Activated CD8-positive, alpha-beta memory T cell treated with anti-CD3 and anti-CD28 coated beads, Interleukin-2, amount 10 ng/mL, durations not matched to agents 7 days and 5 days (primary cell): ENCODE measurements around the gene MAP3K6. TPM values are rescaled to one million over a fixed set of nuclear protein-coding genes. Genes with fewer than 3 reads are reported as not detected.

Source experiments
- ATAC-seq: fragments of 150-1000 bp; cut with Tn5 transposase; one replicate; pipeline ENCODE4 v1.10.0; 2021; ENCODE audit warnings: moderate library complexity
- CTCF ChIA-PET: fragments of 350-600 bp; sonication (Branson Sonifier 250); formaldehyde crosslinking; loops from one replicate; lab custom pipeline; 2021; ENCODE audit warnings: antibody characterized with exemption; lab: Charles Lee
- DNase-seq: peaks from one replicate; pipeline ENCODE4 v3.0.0-alpha.2; 2020
- H3K27ac Mint-ChIP-seq: one replicate; pipeline ENCODE4 v1.8.0; 2021; ENCODE audit warnings: mild to moderate bottlenecking, mixed read lengths
- H3K27me3 Mint-ChIP-seq: one replicate; pipeline ENCODE4 v1.8.0; 2021; ENCODE audit warnings: mixed read lengths
- H3K36me3 Mint-ChIP-seq: one replicate; pipeline ENCODE4 v1.8.0; 2021; ENCODE audit warnings: mild to moderate bottlenecking, mixed read lengths
- H3K4me1 Mint-ChIP-seq: one replicate; pipeline ENCODE4 v1.8.0; 2021; ENCODE audit warnings: mixed read lengths
- H3K4me3 Mint-ChIP-seq: one replicate; pipeline ENCODE4 v1.8.0; 2021; ENCODE audit warnings: mild to moderate bottlenecking, moderate library complexity, mixed read lengths
- H3K9me3 Mint-ChIP-seq: one replicate; pipeline ENCODE4 v1.8.0; 2022; ENCODE audit warnings: low read depth, mixed read lengths
- total RNA-seq, 2 experiments: library from RNA; stranded (reverse); gene quantifications; one replicate each; pipeline ENCODE4 v1.2.3, GENCODE V29; 2021

MAP3K6 gene
- total RNA-seq, 2 experiments from 2014 or later, result 7.4 to 10.6 TPM

- H3K9me3 Mint-ChIP-seq, result no peaks in the 10 kb centered on the region
- ATAC-seq, result no peak
- H3K27me3 Mint-ChIP-seq, result no peaks in the 10 kb centered on the region
- H3K27ac Mint-ChIP-seq, result peak overlapping the region; percentile 84
- peak overlapping the region; percentile 86 for H3K4me3 Mint-ChIP-seq
- DNase-seq, result no peak
- peaks cover 10% of the 10 kb centered on the region for H3K36me3 Mint-ChIP-seq
- peaks cover 34% of the 10 kb centered on the region for H3K4me1 Mint-ChIP-seq
- CTCF ChIA-PET, result interaction anchor here (1.0 to 7.2 kb wide), 8 partner anchors 11 to 48 kb away, joined by 3 to 136 read pairs (median 4); partner anchors contain the start of gene GPR3
Measured at GRCh38 chr1:27343639-27344025, 23.1 kb downstream of the MAP3K6 start.

- peak overlapping the region; percentile 84 for H3K27ac Mint-ChIP-seq
- ATAC-seq (peak; percentile 69), DNase-seq (peak; percentile 88)
- peaks cover 10% of the 10 kb centered on the region for H3K36me3 Mint-ChIP-seq
- CTCF ChIA-PET, result interaction anchor here (0.8 to 7.2 kb wide), 11 partner anchors 10 to 52 kb away, joined by 3 to 136 read pairs (median 10); partner anchors contain the start of genes GPR3 and MAP3K6
- H3K9me3 Mint-ChIP-seq, result no peaks in the 10 kb centered on the region
- H3K4me1 Mint-ChIP-seq, result peaks cover 34% of the 10 kb centered on the region
- peak overlapping the region; percentile 86 for H3K4me3 Mint-ChIP-seq
- no peaks in the 10 kb centered on the region for H3K27me3 Mint-ChIP-seq
Measured at GRCh38 chr1:27342778-27343638, 23.8 kb downstream of the MAP3K6 start.

- peak; percentile 46 for ATAC-seq
Measured at GRCh38 chr1:27342391-27342777, 24.4 kb downstream of the MAP3K6 start.

GRCh38 chr1:27341525-27342252 is 25.1 kb downstream of the MAP3K6 start, which contains the start of gene SYTL1:
Gene SYTL1, plus strand, starts transcription at chr1:27342022. Its CDS starts 3,313 bp downstream, at chr1:27345335.
- DNase-seq, result peak; percentile 86
- CTCF ChIA-PET, result interaction anchor here (1.1 to 7.2 kb wide), 11 partner anchors 9 to 265 kb away, joined by 3 to 136 read pairs (median 7); partner anchors contain the start of genes GPR3 and MAP3K6
- ATAC-seq, result peak; percentile 77
- Mint-ChIP-seq H3K36me3 (peaks cover 10% of the 10 kb centered on the region), H3K4me1 (peaks cover 34% of the 10 kb centered on the region), H3K27me3 (no peaks in the 10 kb centered on the region), H3K4me3 (peak within 1 kb of the TSS; percentile 86), H3K27ac (peak within 1 kb of the TSS; percentile 84), H3K9me3 (no peaks in the 10 kb centered on the region)

More at GRCh38 chr1:27342391-27342777, 24.4 kb downstream of the MAP3K6 start:
- H3K36me3 Mint-ChIP-seq, result peaks cover 10% of the 10 kb centered on the region
- H3K9me3 Mint-ChIP-seq, result no peaks in the 10 kb centered on the region
- H3K4me1 Mint-ChIP-seq, result peaks cover 34% of the 10 kb centered on the region
- peak overlapping the region; percentile 86 for H3K4me3 Mint-ChIP-seq
- CTCF ChIA-PET, result interaction anchor here (0.8 to 7.2 kb wide), 10 partner anchors 10 to 265 kb away, joined by 3 to 136 read pairs (median 8); partner anchors contain the start of genes GPR3 and MAP3K6
- H3K27me3 Mint-ChIP-seq, result no peaks in the 10 kb centered on the region
- peak; percentile 69 for DNase-seq
- H3K27ac Mint-ChIP-seq, result peak overlapping the region; percentile 84

GRCh38 chr1:27339213-27339612 is 27.5 kb downstream of the MAP3K6 start:
- H3K27ac Mint-ChIP-seq, result peak overlapping the region; percentile 47
- H3K9me3 Mint-ChIP-seq, result no peaks in the 10 kb centered on the region
- no peak for ATAC-seq
- peaks cover 8% of the 10 kb centered on the region for H3K36me3 Mint-ChIP-seq
- no peak for DNase-seq
- no peak overlapping the region for H3K4me3 Mint-ChIP-seq
- CTCF ChIA-PET, result interaction anchor here (1.1 to 1.7 kb wide), 2 partner anchors 18 to 52 kb away, joined by 3 read pairs; no protein-coding TSS in a partner anchor
- H3K27me3 Mint-ChIP-seq, result no peaks in the 10 kb centered on the region
- peaks cover 30% of the 10 kb centered on the region for H3K4me1 Mint-ChIP-seq

- ATAC-seq (no peak), DNase-seq (no peak)
- CTCF ChIA-PET, result interaction anchor here (1.7 kb wide), 1 partner anchor 53 kb away, joined by 3 read pairs; no protein-coding TSS in a partner anchor
- H3K9me3 Mint-ChIP-seq, result no peaks in the 10 kb centered on the region
- H3K27ac Mint-ChIP-seq, result no peak overlapping the region
- no peak overlapping the region for H3K4me3 Mint-ChIP-seq
- peaks cover 11% of the 10 kb centered on the region for H3K36me3 Mint-ChIP-seq
- peaks cover 26% of the 10 kb centered on the region for H3K4me1 Mint-ChIP-seq
- H3K27me3 Mint-ChIP-seq, result no peaks in the 10 kb centered on the region
Measured at GRCh38 chr1:27338751-27339150, 28.0 kb downstream of the MAP3K6 start.

GRCh38 chr1:27336756-27337155 is 30.0 kb downstream of the MAP3K6 start:
- no peak overlapping the region for H3K27ac Mint-ChIP-seq
- H3K4me3 Mint-ChIP-seq, result no peak overlapping the region
- ATAC-seq (no peak), DNase-seq (no peak)
- CTCF ChIA-PET, result interaction anchor here (0.6 to 1.4 kb wide), 4 partner anchors 19 to 293 kb away, joined by 3 read pairs; no protein-coding TSS in a partner anchor
- H3K9me3 Mint-ChIP-seq, result no peaks in the 10 kb centered on the region
- peaks cover 21% of the 10 kb centered on the region for H3K4me1 Mint-ChIP-seq
- no peaks in the 10 kb centered on the region for H3K27me3 Mint-ChIP-seq
- H3K36me3 Mint-ChIP-seq, result peaks cover 8% of the 10 kb centered on the region

GRCh38 chr1:27335506-27336422 is 31.0 kb downstream of the MAP3K6 start:
- H3K9me3 Mint-ChIP-seq, result no peaks in the 10 kb centered on the region
- H3K4me1 Mint-ChIP-seq, result peaks cover 15% of the 10 kb centered on the region
- H3K36me3 Mint-ChIP-seq, result peaks cover 8% of the 10 kb centered on the region
- DNase-seq, result no peak
- no peak overlapping the region for H3K4me3 Mint-ChIP-seq
- no peak overlapping the region for H3K27ac Mint-ChIP-seq
- no peaks in the 10 kb centered on the region for H3K27me3 Mint-ChIP-seq
- CTCF ChIA-PET, result interaction anchor here (0.9 to 4.3 kb wide), 6 partner anchors 12 to 52 kb away, joined by 3 to 73 read pairs (median 4); no protein-coding TSS in a partner anchor
- ATAC-seq, result no peak

GRCh38 chr1:27333717-27334279 is 33.0 kb downstream of the MAP3K6 start:
- H3K4me1 Mint-ChIP-seq, result peaks cover 14% of the 10 kb centered on the region
- ATAC-seq (no peak), DNase-seq (no peak)
- no peaks in the 10 kb centered on the region for H3K9me3 Mint-ChIP-seq
- CTCF ChIA-PET, result interaction anchor here (0.5 to 4.3 kb wide), 17 partner anchors 8 to 270 kb away, joined by 3 to 73 read pairs (median 12); partner anchors contain the start of genes AHDC1, CD164L2, MAP3K6 and SYTL1
- peaks cover 11% of the 10 kb centered on the region for H3K36me3 Mint-ChIP-seq
- no peak overlapping the region for H3K4me3 Mint-ChIP-seq
- no peak overlapping the region for H3K27ac Mint-ChIP-seq
- no peaks in the 10 kb centered on the region for H3K27me3 Mint-ChIP-seq

- DNase-seq (peak; percentile 61), ATAC-seq (peak; percentile 77)
- H3K27me3 Mint-ChIP-seq, result no peaks in the 10 kb centered on the region
- no peaks in the 10 kb centered on the region for H3K9me3 Mint-ChIP-seq
- peaks cover 20% of the 10 kb centered on the region for H3K4me1 Mint-ChIP-seq
- H3K36me3 Mint-ChIP-seq, result peaks cover 17% of the 10 kb centered on the region
- peak overlapping the region; percentile 57 for H3K27ac Mint-ChIP-seq
- CTCF ChIA-PET, result interaction anchor here (0.5 to 4.3 kb wide), 39 partner anchors 9 to 398 kb away, joined by 3 to 73 read pairs (median 5); partner anchors contain the start of genes CD164L2, MAP3K6 and SYTL1
- H3K4me3 Mint-ChIP-seq, result no peak overlapping the region
Measured at GRCh38 chr1:27332536-27333281, 34.1 kb downstream of the MAP3K6 start.

GRCh38 chr1:27331922-27332321 is 34.8 kb downstream of the MAP3K6 start:
- Mint-ChIP-seq H3K4me3 (no peak overlapping the region), H3K9me3 (no peaks in the 10 kb centered on the region), H3K36me3 (peaks cover 19% of the 10 kb centered on the region), H3K27ac (peak overlapping the region; percentile 57), H3K4me1 (peaks cover 23% of the 10 kb centered on the region), H3K27me3 (no peaks in the 10 kb centered on the region)
- ATAC-seq (no peak), DNase-seq (no peak)
- CTCF ChIA-PET, result interaction anchor here (0.6 to 4.3 kb wide), 27 partner anchors 8 to 396 kb away, joined by 3 to 73 read pairs (median 8); partner anchors contain the start of genes MAP3K6 and SYTL1
